Ovary (tissue), 9 donors: Measurements from ENCODE around the gene ERCC6L2. TPM values are rescaled to one million over a fixed set of nuclear protein-coding genes. Genes with fewer than 3 reads are reported as not detected.

ENCODE experiments used
- DNase-seq, 5 donors: peaks; one replicate each; pipeline ENCODE4 v3.0.0-alpha.2; 2019 to 2020
- H3K27ac ChIP-seq, 2 donors: fragments of 200-600 bp; one replicate each; pipeline versions ENCODE4 v1.5.1 to v1.8.0; 2019 to 2022
- H3K27me3 ChIP-seq: fragments of 200-600 bp; one replicate; pipeline ENCODE4 v1.8.0; 2022
- H3K36me3 ChIP-seq: fragments of 200-600 bp; sonication (generic); one replicate; pipeline ENCODE4 v1.5.1; 2019
- H3K4me1 ChIP-seq: one replicate; pipeline ENCODE4 v1.8.1; 2013; ENCODE audit warnings: mild to moderate bottlenecking, moderate library complexity; ENCODE audit not compliant: insufficient read depth
- H3K4me3 ChIP-seq: fragments of 200-600 bp; sonication (generic); one replicate; pipeline ENCODE4 v1.5.1; 2017
- H3K9me3 ChIP-seq, 2 donors: fragments of 200-600 bp in 1 of 2; sonication (generic) in 1 of 2; one replicate each; pipeline versions ENCODE4 v1.5.1 to v1.8.1; 2013 to 2019; ENCODE audit warnings: mild to moderate bottlenecking in 1 of 2, moderate library complexity in 1 of 2
- EP300 ChIP-seq: sonication (generic); formaldehyde crosslinking; IDR thresholded peaks from one replicate; pipeline ENCODE4 v1.6.1; 2017; ENCODE audit warnings: antibody characterized with exemption
- POLR2A ChIP-seq: fragments of 450-650 bp; IDR thresholded peaks from one replicate; pipeline ENCODE4 v1.6.1; 2017; ENCODE audit warnings: antibody characterized with exemption, mild to moderate bottlenecking, moderate library complexity
- WGBS, 3 donors: extraction: QIAGEN DNeasy Blood & Tissue Kit in 1 of 3; methylation state at CpG; one replicate each; pipeline versions ENCODE4 v1.1.5 to v1.1.7; 2013 to 2017; 5-methylcytosine and 5-hydroxymethylcytosine counted together
- intact Hi-C, 4 donors: fragments of 100-400 bp; cut with DNase I; formaldehyde crosslinking; loops; one replicate each; pipeline versions ENCODE4 v1.11.0 to v1.15.1; 2022 to 2023
- polyA plus RNA-seq, 2 donors: library from polyadenylated mRNA; stranded (reverse); fragments of 200-250 nt in 1 of 2; fragments of 350-450 nt in 1 of 2; fragmentation: Illumina TruSeq in 1 of 2; extraction: RNeasy Lipid Tissue Mini Kit (QIAGEN cat#74804) in 1 of 2; gene quantifications; one replicate each; pipeline ENCODE4 v1.2.3, GENCODE V29; 2013 to 2014
- total RNA-seq, 7 donors: library from RNA; depleted of rRNA in 2 of 7; stranded (reverse); fragments of >200 nt in 2 of 7; fragmentation: NEBNext Ultra II Directional in 3 of 7; extraction: Animal tissue kit (Norgen Biotek cat#: 25700) in 3 of 7; gene quantifications; one replicate each; pipeline versions ENCODE4 v1.1.0 to v1.2.4, GENCODE V29; 2016 to 2023
- TF ChIP-seq, protein P1 (sequence below), 3 donors: fragments of 450-650 bp in 2 of 3; fragments of 200-600 bp in 1 of 3; IDR thresholded peaks; one replicate each; pipeline versions ENCODE4 v1.5.1 to v1.8.0; 2016 to 2022; ENCODE audit warnings: antibody characterized with exemption in 3 of 3, mild to moderate bottlenecking in 1 of 3
- donor health status: DM: no; HTN: no; CAD: no; lungs with moderate emphysema.
- donor health status: DM: no; HTN: no; CAD: no.
- donor health status: Bipolar disorder and iron deficiency.
- donor health status: DM: yes; HTN: yes; CAD: no.
- donor health status: DM: no; HTN: no; CAD: no.
- donor health status: DM: yes; HTN: yes; CAD: no.

ERCC6L2 gene
- total and polyA plus RNA-seq, 9 donors: 16.7 to 78.3 (median 57.2) TPM

DNA sequence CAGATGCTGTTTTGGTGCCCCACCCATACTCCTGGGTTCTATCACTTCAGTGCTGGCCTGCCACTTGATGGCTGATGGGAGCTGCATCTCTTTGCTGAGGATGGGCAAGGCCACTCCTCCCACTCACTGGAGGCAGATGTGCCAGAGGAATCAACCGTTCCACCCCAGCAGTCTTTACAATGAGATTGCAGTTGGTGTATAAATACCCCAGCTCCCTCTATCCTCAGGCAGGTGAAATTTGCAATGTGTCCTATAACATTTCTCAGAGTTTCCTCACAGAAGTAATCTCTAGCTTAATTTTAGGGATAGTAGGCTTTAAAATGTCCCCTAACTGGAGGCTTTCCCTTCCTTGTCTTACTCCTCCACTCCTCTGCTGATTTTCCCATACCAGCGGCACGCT is 36.5 kb upstream of the ERCC6L2 start:
- TF ChIP-seq POLR2A: no peak
- no peaks in the 10 kb centered on the region for H3K9me3 ChIP-seq
- no peak overlapping the region for H3K27ac ChIP-seq
- H3K36me3 ChIP-seq: no peaks in the 10 kb centered on the region
- no peak for DNase-seq
- H3K4me3 ChIP-seq: no peak overlapping the region
- peaks cover 8% of the 10 kb centered on the region for H3K4me1 ChIP-seq
- 90 to 93% (median 90%) methylated on average over 3 of the region's 3 CpGs for WGBS, 3 donors
- no peaks in the 10 kb centered on the region for H3K27me3 ChIP-seq
- intact Hi-C loops: no loop called here

DNA sequence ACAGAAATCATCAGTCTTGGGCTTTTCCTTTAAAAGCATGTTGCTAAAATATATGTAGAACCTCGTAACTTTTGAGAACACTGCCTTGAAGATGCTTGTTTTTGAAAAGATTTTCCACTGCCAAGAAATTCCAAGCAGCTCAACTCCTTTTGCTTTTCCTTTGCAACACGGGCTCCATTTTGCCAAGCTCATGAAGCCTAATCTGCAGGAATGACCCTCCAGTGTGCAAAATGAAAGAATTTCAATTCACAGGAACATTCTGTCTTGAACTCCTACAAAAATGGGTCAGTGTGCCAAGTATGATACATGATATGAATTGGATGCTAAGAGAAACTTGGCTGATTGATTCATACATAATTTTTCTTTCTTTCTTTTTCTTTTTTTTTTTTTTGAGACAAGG is 35.4 kb upstream of the ERCC6L2 start:
- H3K27me3 ChIP-seq: no peaks in the 10 kb centered on the region
- no peak overlapping the region for H3K4me3 ChIP-seq
- TF ChIP-seq POLR2A (no peak), EP300 (no peak)
- TF ChIP-seq, protein P1, sequence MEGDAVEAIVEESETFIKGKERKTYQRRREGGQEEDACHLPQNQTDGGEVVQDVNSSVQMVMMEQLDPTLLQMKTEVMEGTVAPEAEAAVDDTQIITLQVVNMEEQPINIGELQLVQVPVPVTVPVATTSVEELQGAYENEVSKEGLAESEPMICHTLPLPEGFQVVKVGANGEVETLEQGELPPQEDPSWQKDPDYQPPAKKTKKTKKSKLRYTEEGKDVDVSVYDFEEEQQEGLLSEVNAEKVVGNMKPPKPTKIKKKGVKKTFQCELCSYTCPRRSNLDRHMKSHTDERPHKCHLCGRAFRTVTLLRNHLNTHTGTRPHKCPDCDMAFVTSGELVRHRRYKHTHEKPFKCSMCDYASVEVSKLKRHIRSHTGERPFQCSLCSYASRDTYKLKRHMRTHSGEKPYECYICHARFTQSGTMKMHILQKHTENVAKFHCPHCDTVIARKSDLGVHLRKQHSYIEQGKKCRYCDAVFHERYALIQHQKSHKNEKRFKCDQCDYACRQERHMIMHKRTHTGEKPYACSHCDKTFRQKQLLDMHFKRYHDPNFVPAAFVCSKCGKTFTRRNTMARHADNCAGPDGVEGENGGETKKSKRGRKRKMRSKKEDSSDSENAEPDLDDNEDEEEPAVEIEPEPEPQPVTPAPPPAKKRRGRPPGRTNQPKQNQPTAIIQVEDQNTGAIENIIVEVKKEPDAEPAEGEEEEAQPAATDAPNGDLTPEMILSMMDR (IDR thresholded peaks at IDR 0.05): no peak
- peaks cover 5% of the 10 kb centered on the region for H3K4me1 ChIP-seq
- H3K9me3 ChIP-seq: no peaks in the 10 kb centered on the region
- 9 to 13% (median 13%) methylated on average over 2 of the region's 2 CpGs for whole genome bisulfite sequencing, 3 donors
- no peaks in the 10 kb centered on the region for H3K36me3 ChIP-seq
- intact Hi-C loops: no loop called here
- DNase-seq: no peak
- no peak overlapping the region for H3K27ac ChIP-seq

DNA sequence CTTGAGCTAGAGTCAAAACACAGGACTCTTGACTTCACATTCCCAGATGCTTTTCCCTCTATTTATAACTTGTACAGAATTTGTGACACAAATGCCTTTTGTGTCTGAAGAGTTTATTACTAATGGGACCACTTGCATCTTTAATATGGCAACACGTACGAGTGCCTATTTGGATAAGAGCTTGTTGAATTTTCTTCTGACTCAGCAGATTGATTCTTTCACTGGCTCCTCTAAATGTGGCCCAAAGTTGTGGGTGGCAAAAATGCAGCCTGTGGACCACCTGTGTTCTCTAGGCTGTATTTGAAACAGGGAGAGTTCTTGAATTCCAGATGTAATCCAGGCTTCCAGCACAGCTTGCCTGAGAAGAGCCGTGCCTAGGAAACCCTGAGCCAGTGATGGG is 34.1 kb upstream of the ERCC6L2 start:
- no peak overlapping the region for H3K27ac ChIP-seq
- H3K36me3 ChIP-seq: no peaks in the 10 kb centered on the region
- H3K4me1 ChIP-seq: peaks cover 5% of the 10 kb centered on the region
- no peak overlapping the region for H3K4me3 ChIP-seq
- intact Hi-C loops: no loop called here
- no peaks in the 10 kb centered on the region for H3K9me3 ChIP-seq
- whole genome bisulfite sequencing, 3 donors: 81 to 84% (median 82%) methylated on average over 3 of the region's 3 CpGs
- TF ChIP-seq POLR2A (no peak), EP300 (no peak)
- TF ChIP-seq, protein P1 (IDR thresholded peaks at IDR 0.05): no peak
- DNase-seq: no peak
- H3K27me3 ChIP-seq: no peaks in the 10 kb centered on the region

GRCh38 chr9:95845751-95846150 is 29.7 kb upstream of the ERCC6L2 start:
- Histone ChIP-seq H3K27ac (no peak overlapping the region), H3K9me3 (no peaks in the 10 kb centered on the region), H3K27me3 (no peaks in the 10 kb centered on the region), H3K4me1 (no peaks in the 10 kb centered on the region), H3K4me3 (no peak overlapping the region), H3K36me3 (no peaks in the 10 kb centered on the region)
- DNase-seq: no peak
- 77 to 85% (median 81%) methylated on average over 1 of the region's 1 CpG for WGBS, 3 donors
- TF ChIP-seq EP300 (no peak), POLR2A (no peak)
- TF ChIP-seq, protein P1 (IDR thresholded peaks at IDR 0.05): no peak
- intact Hi-C loops: no loop called here

- Histone ChIP-seq H3K36me3 (no peaks in the 10 kb centered on the region), H3K27me3 (no peaks in the 10 kb centered on the region), H3K9me3 (no peaks in the 10 kb centered on the region), H3K4me3 (no peak overlapping the region), H3K27ac (no peak overlapping the region), H3K4me1 (no peaks in the 10 kb centered on the region)
- no peak for DNase-seq
- no peak for TF ChIP-seq POLR2A
- TF ChIP-seq, protein P1 (IDR thresholded peaks at IDR 0.05): no peak
- no peak for TF ChIP-seq EP300
- intact Hi-C loops: no loop called here
These were observed 26.7 kb upstream of the ERCC6L2 start for GRCh38 chr9:95848764-95849163.
